Measurements from ENCODE around the gene SPOCK2.
"Not testable (repeated sequence)": the region's sequence is repeated elsewhere in the genome, so short reads cannot be mapped to it uniquely, and the experiment has no call there.

SPOCK2 gene

DNA sequence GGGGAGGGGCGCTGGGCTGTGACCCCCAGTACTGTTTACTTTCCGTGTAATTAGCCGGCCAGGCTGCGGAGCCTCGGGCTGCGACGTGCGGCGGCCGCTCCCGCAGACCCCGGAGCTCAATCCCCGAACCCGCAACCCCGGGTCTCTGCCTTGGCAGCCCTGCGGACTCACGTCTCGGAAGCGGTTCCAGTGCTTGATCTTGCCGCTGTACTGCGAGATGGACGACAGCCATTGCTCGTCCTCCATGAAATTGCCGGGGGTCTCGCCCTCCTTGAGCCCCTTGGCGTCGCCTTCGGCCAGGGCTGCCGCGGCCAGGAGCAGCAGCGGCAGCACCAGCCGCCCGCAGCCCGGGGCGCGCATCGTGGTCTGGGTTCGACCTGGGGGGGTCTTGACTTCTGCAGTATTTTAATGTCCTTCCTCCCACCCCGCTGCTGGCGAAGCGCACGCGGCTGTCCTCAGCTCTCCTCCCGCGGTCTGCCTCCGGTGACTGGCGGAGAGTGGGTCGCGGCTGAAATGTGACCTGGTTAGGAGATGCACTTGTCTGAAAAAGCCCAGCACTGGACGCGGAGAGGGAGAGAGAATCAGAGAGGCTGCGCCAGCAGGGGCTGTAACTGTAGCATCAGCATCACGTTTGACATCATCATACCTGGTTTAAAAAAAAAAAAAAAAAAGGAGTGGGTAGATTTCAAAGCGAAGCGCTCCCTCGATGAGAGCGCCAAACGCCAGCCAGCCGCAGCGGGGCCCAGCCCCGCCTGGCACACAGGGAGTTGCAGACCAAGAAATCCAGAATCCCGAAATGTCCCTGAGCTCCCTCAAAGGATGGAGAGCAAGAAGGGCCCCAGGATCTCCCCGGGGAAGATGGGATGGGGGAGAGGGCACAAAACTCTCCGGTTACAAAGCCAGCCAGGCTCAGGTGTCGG lies at the start of gene SPOCK2:
TSS of gene SPOCK2 (minus strand) at position 583 of the 920 bp plus-strand sequence. CDS start at position 360, 223 bp downstream.
- in situ Hi-C loops (cut with HindIII; ENCODE audit: low sequenced_read_pairs) = no loop called here
- H3K4me3 ChIP-seq (ENCODE audit: low read depth, low read length) = peak within 1 kb of the TSS; percentile 21
- no peak for DNase-seq (ENCODE audit: low read depth)
- TF ChIP-seq CTCF (IDR thresholded peaks at IDR 0.05; ENCODE audit: low read depth, low read length, missing control alignments) = no peak

DNA sequence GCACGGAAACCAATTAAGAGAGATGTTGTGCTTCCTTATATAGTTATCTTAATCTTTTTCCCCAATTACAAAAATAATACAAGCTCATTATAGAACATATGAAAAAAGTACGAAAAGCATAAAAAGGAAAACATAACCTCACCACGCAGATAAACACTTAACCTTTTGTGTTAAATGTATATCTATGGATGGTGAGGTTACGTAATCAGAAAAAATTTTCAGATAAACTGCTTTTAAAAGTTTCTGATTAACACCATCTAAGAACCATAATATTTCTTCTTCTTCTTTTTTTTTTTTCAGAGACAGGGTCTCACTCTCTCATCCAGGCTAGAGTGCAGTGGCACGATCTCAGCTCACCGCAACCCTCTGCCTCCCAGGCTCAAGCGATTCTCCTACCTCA lies 49.2 kb upstream of the SPOCK2 start:
- no peak for DNase-seq (ENCODE audit: low read depth)
- H3K4me3 ChIP-seq (ENCODE audit: low read depth, low read length) = no peak overlapping the region
- TF ChIP-seq CTCF (IDR thresholded peaks at IDR 0.05; ENCODE audit: low read depth, low read length, missing control alignments) = no peak
- in situ Hi-C loops (cut with HindIII; ENCODE audit: low sequenced_read_pairs) = no loop called here

- in situ Hi-C loops (cut with HindIII; ENCODE audit: low sequenced_read_pairs); H3K4me3 ChIP-seq (ENCODE audit: low read depth, low read length); DNase-seq (ENCODE audit: low read depth): not testable (repeated sequence)
Observed at GRCh38 chr10:72136225-72136624, 47.9 kb upstream of the SPOCK2 start.

GRCh38 chr10:72134785-72135767 lies 46.7 kb upstream of the SPOCK2 start:
- no peak overlapping the region for H3K4me3 ChIP-seq (ENCODE audit: low read depth, low read length)
- no peak for TF ChIP-seq CTCF (IDR thresholded peaks at IDR 0.05; ENCODE audit: low read depth, low read length, missing control alignments)
- in situ Hi-C loops (cut with HindIII; ENCODE audit: low sequenced_read_pairs) = no loop called here
- no peak for DNase-seq (ENCODE audit: low read depth)

DNA sequence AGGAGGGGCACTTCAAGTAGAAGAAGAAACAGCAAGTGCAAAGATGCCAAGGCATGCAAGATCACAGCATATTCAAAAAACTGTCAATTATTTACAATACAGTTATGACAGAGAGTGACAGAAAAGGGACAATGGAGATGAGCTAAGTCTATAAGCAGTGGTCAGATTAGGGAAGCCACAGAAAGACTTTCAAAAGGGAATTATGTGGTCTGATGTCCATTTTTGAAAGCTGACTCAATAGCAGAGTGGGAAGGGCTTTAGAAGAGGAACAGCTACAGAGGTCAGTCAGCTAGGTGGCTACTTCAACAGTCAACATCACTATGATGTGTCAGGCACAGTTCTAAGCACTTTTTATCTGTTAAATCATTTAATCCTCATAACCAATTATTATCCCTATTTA lies 45.2 kb upstream of the SPOCK2 start:
- in situ Hi-C loops (cut with HindIII; ENCODE audit: low sequenced_read_pairs) = no loop called here

DNA sequence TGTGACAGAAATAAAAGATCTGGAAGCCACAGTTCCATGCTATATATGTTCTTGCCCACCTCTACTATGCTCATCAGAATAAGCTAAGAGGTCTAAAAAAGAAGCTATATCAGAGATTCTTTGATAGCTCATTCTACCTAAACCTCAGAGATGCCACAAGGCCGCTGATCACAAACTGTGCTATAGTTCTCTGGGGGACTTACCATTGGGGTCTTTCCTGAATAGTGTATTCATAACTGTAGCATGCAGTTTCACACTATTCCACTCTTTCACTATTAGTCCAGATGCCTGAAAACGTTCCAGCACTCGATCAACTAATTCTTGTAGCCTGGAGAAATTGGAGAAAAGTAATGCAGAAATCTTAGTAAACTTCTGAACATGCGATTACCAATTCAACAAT lies 44.5 kb upstream of the SPOCK2 start:
- no peak for TF ChIP-seq CTCF (IDR thresholded peaks at IDR 0.05; ENCODE audit: low read depth, low read length, missing control alignments)
- no peak overlapping the region for H3K4me3 ChIP-seq (ENCODE audit: low read depth, low read length)
- in situ Hi-C loops (cut with HindIII; ENCODE audit: low sequenced_read_pairs) = no loop called here
- no peak for DNase-seq (ENCODE audit: low read depth)

More for the DNA sequence above, 45.2 kb upstream of the SPOCK2 start:
- TF ChIP-seq CTCF (IDR thresholded peaks at IDR 0.05; ENCODE audit: low read depth, low read length, missing control alignments) = no peak
- H3K4me3 ChIP-seq (ENCODE audit: low read depth, low read length) = no peak overlapping the region
- peak; percentile 40 for DNase-seq (ENCODE audit: low read depth)
